Ishikawa (cell line): ENCODE measurements around the gene CAT.

ENCODE experiments used
- CEBPB ChIP-seq: IDR thresholded peaks from 2 replicates; pipeline ENCODE4 v1.6.1; 2012
- CREB1 ChIP-seq: IDR thresholded peaks from 2 replicates; pipeline ENCODE4 v1.6.1; 2012; ENCODE audit warnings: low read depth
- FOXM1 ChIP-seq: IDR thresholded peaks from 2 replicates; pipeline ENCODE4 v1.6.1; 2012; ENCODE audit warnings: low read depth, borderline replicate concordance
- TF ChIP-seq, protein P1 (sequence below): IDR thresholded peaks from 2 replicates; pipeline ENCODE4 v1.6.1; 2012

GRCh38 chr11:34458525-34458924 is 19.8 kb downstream of the CAT start:
- TF ChIP-seq CEBPB = no peak
- no peak for TF ChIP-seq FOXM1
- TF ChIP-seq, protein P1, sequence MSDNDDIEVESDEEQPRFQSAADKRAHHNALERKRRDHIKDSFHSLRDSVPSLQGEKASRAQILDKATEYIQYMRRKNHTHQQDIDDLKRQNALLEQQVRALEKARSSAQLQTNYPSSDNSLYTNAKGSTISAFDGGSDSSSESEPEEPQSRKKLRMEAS = no peak
- no peak for TF ChIP-seq CREB1
